Astrocyte (in vitro differentiated cells and primary cell): ENCODE data around the gene CCR3.

ENCODE experiments used
- EZH2 ChIP-seq: IDR thresholded peaks from 2 replicates; pipeline ENCODE4 v1.6.1; 2012; ENCODE audit warnings: mild to moderate bottlenecking, low read length, inconsistent platforms; ENCODE audit not compliant: insufficient read depth
- TF ChIP-seq, protein P1 (sequence below): IDR thresholded peaks from 2 replicates; pipeline ENCODE4 v1.5.1; 2011; ENCODE audit warnings: low read depth, mild to moderate bottlenecking, inconsistent platforms, low read length, moderate library complexity; ENCODE audit not compliant: insufficient read depth

DNA sequence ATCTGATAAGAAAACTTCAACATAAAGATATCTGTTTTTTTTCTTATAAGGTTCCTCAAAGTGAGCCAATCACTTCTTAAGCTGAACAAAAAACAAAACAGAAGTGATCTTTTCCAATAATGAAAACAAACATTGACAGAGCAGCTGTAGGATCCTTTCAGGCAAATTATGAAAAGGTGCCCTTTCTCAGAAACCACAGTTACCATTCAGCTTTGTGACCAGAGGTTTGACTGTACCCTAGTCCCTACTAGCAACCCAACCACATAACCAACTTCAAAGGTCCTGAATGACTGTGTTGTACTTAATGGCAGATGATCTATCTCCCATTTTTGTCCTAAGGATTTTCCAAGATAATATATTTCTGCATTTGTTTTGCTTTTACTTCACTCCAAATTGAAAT lies 72.3 kb downstream of the CCR3 start:
- TF ChIP-seq, protein P1, sequence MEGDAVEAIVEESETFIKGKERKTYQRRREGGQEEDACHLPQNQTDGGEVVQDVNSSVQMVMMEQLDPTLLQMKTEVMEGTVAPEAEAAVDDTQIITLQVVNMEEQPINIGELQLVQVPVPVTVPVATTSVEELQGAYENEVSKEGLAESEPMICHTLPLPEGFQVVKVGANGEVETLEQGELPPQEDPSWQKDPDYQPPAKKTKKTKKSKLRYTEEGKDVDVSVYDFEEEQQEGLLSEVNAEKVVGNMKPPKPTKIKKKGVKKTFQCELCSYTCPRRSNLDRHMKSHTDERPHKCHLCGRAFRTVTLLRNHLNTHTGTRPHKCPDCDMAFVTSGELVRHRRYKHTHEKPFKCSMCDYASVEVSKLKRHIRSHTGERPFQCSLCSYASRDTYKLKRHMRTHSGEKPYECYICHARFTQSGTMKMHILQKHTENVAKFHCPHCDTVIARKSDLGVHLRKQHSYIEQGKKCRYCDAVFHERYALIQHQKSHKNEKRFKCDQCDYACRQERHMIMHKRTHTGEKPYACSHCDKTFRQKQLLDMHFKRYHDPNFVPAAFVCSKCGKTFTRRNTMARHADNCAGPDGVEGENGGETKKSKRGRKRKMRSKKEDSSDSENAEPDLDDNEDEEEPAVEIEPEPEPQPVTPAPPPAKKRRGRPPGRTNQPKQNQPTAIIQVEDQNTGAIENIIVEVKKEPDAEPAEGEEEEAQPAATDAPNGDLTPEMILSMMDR, result no peak
- TF ChIP-seq EZH2, result no peak
